H4 (cell line): Measurements from ENCODE around the gene PFN2. TPM values are rescaled to one million over a fixed set of nuclear protein-coding genes. Genes with fewer than 3 reads are reported as not detected.
"Not testable (repeated sequence)": the region's sequence is repeated elsewhere in the genome, so short reads cannot be mapped to it uniquely, and the experiment has no call there.

Experiments
- DNase-seq: peaks from one replicate; pipeline ENCODE4 v3.0.0-alpha.2; 2015; ENCODE audit warnings: low spot score
- total RNA-seq: library from RNA; depleted of rRNA; stranded (reverse); fragments of >200 nt; shearing (Covaris generic); gene quantifications from 2 replicates; pipeline ENCODE4 v1.2.3, GENCODE V29; 2014

PFN2 gene
- total RNA-seq, 1 experiment from 2014 or later = 333 TPM

- peak; percentile 47 for DNase-seq
These were observed 2.5 kb downstream of the PFN2 start for GRCh38 chr3:149968216-149968615.

GRCh38 chr3:149967086-149967685 is 3.5 kb downstream of the PFN2 start:
- peak; percentile 56 for DNase-seq

- DNase-seq = no peak
These were observed 5.4 kb downstream of the PFN2 start for GRCh38 chr3:149965278-149965677.

DNA sequence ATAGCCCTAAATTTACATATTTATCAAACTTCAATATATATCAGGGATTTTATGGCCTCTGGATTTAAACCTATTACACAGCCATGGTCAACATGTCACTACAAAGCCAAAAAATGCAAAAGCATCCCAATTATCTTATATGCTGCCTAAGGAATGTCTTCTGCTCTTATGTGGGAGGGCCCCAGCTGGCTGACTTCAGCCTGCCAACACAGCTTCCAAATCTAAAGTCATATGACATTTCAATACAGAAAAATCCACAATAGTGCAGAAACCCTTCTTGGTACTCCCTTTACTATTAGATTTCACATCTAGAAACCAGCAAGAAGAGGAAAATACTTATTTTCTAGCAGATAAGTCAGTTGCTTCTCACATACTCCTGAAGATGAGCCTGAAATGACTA is 6.4 kb downstream of the PFN2 start:
- no peak for DNase-seq

GRCh38 chr3:149963485-149963884 is 7.2 kb downstream of the PFN2 start:
- DNase-seq = no peak

DNA sequence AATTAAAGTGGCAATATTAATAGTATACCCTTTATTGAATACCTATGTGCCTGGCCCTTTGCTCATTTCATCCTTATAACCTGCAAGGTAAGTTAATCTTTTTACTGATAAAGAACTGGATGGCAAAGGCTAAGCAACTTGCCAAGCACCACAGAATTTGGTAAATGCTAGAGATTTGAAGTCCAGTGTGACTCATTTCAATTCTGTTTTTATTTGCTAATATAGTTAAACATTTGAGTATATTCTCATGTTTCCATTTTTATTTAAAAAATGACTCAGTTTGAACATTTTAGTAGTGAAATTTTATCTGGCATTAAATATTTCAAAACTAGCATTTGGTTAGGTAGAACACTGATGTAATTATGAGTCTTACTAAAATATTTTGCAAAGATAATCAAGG is 11.3 kb downstream of the PFN2 start:
- DNase-seq = no peak

- DNase-seq = no peak
These were observed 12.4 kb downstream of the PFN2 start for GRCh38 chr3:149958171-149958796.

GRCh38 chr3:149957361-149958125 is 13.2 kb downstream of the PFN2 start:
- DNase-seq = no peak

- DNase-seq = no peak
These were observed 15.2 kb downstream of the PFN2 start for GRCh38 chr3:149955449-149955848.

DNA sequence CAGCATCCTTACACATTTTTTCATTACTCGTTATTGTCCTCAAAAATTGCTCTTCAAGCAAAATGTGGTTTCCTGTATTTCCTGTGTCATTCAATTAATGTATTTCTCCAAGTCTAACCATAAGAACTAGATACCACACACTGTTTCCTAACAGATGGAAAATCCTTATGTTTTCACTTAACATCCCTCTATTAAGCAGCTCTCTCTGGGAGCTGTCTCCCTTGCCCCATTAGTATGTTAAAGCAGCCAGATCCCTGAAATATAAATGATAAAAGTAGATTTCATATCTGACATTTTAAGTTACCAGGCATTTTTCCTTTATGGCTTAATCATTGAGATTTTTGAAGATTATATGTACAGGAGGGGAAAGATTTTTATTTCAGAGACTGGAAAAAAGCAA is 15.9 kb downstream of the PFN2 start:
- no peak for DNase-seq

DNA sequence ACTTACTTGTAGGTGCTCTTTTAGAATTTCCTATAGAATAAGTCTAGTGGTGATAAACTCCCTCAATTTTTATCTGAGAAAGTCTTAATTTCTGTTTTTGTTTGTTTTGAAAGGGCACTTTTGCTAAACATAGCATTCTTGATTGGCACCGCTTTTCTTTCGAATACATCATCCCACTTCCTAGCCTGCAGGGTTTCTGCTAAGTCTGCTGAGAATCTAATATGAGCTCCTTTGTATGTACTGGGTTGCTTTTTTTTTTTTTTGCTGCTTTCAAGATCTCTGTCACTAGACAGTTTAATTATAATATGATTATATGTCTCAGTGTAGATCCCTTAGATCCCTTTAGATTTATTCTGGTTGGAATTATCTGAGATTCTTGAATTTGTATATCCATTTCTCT is 21.5 kb downstream of the PFN2 start:
- DNase-seq = no peak

DNA sequence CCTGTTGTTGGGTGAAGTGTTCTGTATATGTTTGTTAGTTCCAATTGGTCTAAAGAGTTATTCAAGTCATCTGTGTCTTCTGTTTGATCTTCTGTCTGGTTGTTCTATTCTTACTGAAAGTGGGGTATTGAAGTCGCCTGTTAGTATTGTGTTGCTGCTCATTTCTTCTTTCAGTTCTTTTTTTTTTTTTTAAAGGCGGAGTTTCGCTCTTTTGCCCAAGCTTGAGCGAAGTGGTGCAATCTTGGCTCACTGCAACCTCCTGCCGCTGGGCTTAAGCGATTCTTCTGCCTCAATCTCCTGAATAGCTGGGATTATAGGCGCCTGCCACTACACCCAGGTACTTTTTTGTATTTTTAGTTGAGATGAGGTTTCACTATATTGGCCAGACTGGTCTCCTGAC is 23.5 kb downstream of the PFN2 start:
- DNase-seq = no peak

DNA sequence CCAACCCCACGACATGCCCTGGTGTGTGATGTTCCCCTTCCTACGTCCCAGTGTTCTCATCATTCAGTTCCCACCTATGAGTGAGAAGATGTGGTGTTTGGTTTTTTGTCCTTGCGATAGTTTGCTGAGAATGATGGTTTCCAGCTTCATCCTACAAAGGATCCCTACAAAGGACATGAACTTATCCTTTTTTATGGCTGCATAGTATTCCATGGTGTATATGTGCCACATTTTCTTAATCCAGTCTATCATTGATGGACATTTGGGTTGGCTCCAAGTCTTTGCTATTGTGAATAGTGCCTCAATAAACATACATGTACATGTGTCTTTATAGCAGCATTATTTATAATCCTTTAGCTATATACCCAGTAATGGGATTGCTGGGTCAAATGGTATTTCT is 26.7 kb downstream of the PFN2 start:
- DNase-seq = not testable (repeated sequence)

GRCh38 chr3:149942409-149942808 is 28.3 kb downstream of the PFN2 start:
- no peak for DNase-seq

GRCh38 chr3:149941946-149942345 is 28.7 kb downstream of the PFN2 start:
- no peak for DNase-seq

GRCh38 chr3:149941186-149941585 is 29.5 kb downstream of the PFN2 start:
- DNase-seq = no peak

DNA sequence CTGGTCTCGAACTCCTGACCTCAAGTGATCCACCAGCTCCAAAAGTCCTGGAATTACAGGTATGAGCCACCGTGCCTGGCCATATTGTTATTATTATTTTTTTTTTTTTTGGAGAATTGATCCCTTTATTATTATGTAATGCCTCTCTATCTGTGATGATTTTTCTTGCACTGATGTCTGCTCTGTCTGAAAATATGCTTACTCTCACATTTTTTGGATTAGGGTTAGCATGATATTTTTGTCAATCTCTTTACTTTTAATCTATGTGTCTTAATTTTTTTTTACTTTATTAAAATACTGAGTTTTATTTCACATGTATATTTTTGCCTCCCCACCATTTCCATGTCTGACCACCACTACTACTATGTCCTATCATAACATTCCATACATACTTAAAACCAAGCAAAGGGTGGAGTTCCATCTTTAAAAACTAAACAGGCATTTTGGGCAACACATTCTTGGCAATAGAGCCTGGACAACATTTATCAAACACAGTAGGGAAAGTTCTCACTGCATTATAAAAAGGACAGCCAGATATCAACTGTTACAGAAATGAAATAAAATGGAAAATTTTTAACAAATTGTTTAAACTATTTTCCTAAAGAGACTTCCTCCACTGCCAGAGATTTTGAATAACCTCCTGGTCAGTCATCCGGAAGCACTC is 32.2 kb downstream of the PFN2 start:
- not testable (repeated sequence) for DNase-seq

GRCh38 chr3:149936812-149937230 is 33.9 kb downstream of the PFN2 start:
- peak; percentile 62 for DNase-seq

- DNase-seq = no peak
These were observed 36.2 kb downstream of the PFN2 start for GRCh38 chr3:149934524-149934923.

DNA sequence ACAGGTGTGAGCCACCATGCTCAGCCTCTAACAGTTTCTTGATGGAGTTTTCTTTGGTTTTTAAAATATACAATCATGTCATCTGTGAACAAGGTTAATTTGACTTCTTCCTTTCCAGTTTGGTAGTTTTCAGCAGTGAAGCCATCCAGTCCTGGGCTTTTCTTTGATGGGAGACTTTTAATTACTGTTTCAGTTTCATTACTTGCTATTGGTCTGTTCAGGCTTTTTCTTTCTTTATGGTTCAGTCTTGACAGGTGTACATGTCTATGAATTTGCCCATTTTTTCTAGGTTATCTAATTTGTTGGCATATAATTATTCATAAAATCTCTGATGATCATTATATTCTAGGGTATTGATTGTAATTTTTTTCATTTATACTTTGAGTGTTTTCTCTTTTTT is 36.8 kb downstream of the PFN2 start:
- no peak for DNase-seq

GRCh38 chr3:149933008-149933407 is 37.7 kb downstream of the PFN2 start:
- DNase-seq = no peak

DNA sequence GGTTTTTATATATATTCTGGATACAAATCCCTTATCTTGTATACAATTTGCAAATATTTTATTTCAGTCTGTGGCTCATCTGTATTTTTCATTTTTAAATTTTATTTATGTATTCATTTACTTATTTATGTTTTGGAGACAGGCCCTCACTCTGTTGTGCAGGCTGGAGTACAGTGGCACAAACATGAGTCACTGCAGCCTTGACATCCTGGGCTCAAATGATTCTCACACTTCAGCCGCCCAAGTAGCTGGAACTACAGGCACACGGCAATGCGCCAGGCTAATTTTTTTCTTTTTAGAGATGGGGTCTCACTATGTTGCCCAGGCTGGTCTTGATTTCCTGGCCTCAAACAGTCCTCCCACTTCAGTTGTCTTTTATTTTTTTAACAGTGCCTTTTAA is 50.6 kb downstream of the PFN2 start:
- no peak for DNase-seq

- DNase-seq = no peak
These were observed 51.2 kb downstream of the PFN2 start for GRCh38 chr3:149919509-149919908.
